GM12878 (cell line): ENCODE results near the gene BORCS6. TPM values are rescaled to one million over a fixed set of nuclear protein-coding genes. Genes with fewer than 3 reads are reported as not detected.

Source experiments
- ATAC-seq: fragments of 200-7000 bp; cut with Tn5 transposase; 3 replicates; pipeline ENCODE4 v1.9.1; 2020; ENCODE audit warnings: mild to moderate bottlenecking, moderate library complexity
- BruUV-seq: library from RNA; stranded (reverse); fragments of 400-500 nt; replicated peaks from 2 replicates; lab custom pipeline; 2021; lab: Mats Ljungman, UMichigan
- CTCF ChIA-PET: fragments of 300-600 bp; sonication (Branson Sonifier 250); formaldehyde crosslinking; extraction: SDS; loops from one replicate; lab custom pipeline; 2021; ENCODE audit warnings: inconsistent platforms; lab: Yijun Ruan, JAX
- POLR2A ChIA-PET: fragments of 350-600 bp; formaldehyde crosslinking; extraction: SDS; loops from one replicate; lab custom pipeline; 2021; ENCODE audit warnings: inconsistent platforms; lab: Charles Lee
- RAD21 ChIA-PET: fragments of 300-600 bp; sonication (Branson Sonifier 250); formaldehyde crosslinking; loops from one replicate; lab custom pipeline; 2023; ENCODE audit warnings: antibody characterized with exemption; ENCODE audit not compliant: unreplicated experiment; lab: Charles Lee
- SMC1A ChIA-PET: fragments of 300-600 bp; sonication (Branson Sonifier 250); formaldehyde crosslinking; loops from one replicate; lab custom pipeline; 2023; ENCODE audit not compliant: unreplicated experiment, uncharacterized antibody; lab: Charles Lee
- DNase-seq: peaks from one replicate; pipeline ENCODE4 v3.0.0-alpha.2; 2011; ENCODE audit warnings: low read depth, low spot score
- FAIRE-seq: peaks from 3 replicates; lab custom pipeline; 2011; peaks lifted over from hg19 to GRCh38; lab: Jason Lieb, UNC
- H2AFZ ChIP-seq: 2 replicates; pipeline ENCODE4 v1.6.0; 2011; ENCODE audit warnings: low read depth, low read length, control low read depth; ENCODE audit not compliant: control insufficient read depth
- H3K27ac ChIP-seq: 2 replicates; pipeline ENCODE4 v1.5.1; 2011; ENCODE audit warnings: control low read depth; ENCODE audit not compliant: control insufficient read depth, insufficient read depth
- H3K27me3 ChIP-seq, 2 experiments: replicated peaks in 1 of 2; 2 replicates each; pipeline versions ENCODE4 v1.6.0 to v1.6.1; 2011; ENCODE audit warnings: low read length in 1 of 2; ENCODE audit not compliant: control insufficient read depth in 2 of 2, insufficient read depth in 2 of 2
- H3K36me3 ChIP-seq, 2 experiments: 2 replicates each; pipeline ENCODE4 v1.5.1; 2011; ENCODE audit warnings: low read length in 1 of 2; ENCODE audit not compliant: control insufficient read depth in 2 of 2, insufficient read depth in 2 of 2
- H3K4me1 ChIP-seq: 2 replicates; pipeline ENCODE4 v1.6.1; 2011; ENCODE audit warnings: mild to moderate bottlenecking, low read length, moderate library complexity, mixed read lengths; ENCODE audit not compliant: control insufficient read depth, insufficient read depth
- H3K4me2 ChIP-seq: 2 replicates; pipeline ENCODE4 v1.6.0; 2011; ENCODE audit warnings: control low read depth; ENCODE audit not compliant: control insufficient read depth, insufficient read depth
- H3K4me3 ChIP-seq: fragments of 200-600 bp; sonication (generic); 2 replicates; pipeline ENCODE4 v1.5.1; 2016
- H3K79me2 ChIP-seq: 2 replicates; pipeline ENCODE4 v1.6.0; 2011; ENCODE audit warnings: low read length; ENCODE audit not compliant: control insufficient read depth, insufficient read depth
- H3K9ac ChIP-seq: 2 replicates; pipeline ENCODE4 v1.8.0; 2011; ENCODE audit warnings: low read length, control low read depth, mixed read lengths; ENCODE audit not compliant: control insufficient read depth, insufficient read depth
- H3K9me3 ChIP-seq: replicated peaks from 3 replicates; pipeline ENCODE4 v1.5.1; 2011; ENCODE audit warnings: mild to moderate bottlenecking, low read length; ENCODE audit not compliant: control insufficient read depth, insufficient read depth
- H4K20me1 ChIP-seq: 2 replicates; pipeline ENCODE4 v1.6.0; 2011; ENCODE audit not compliant: control insufficient read depth, insufficient read depth
- E2F4 ChIP-seq: IDR thresholded peaks from 2 replicates; pipeline ENCODE4 v1.6.1; 2012; ENCODE audit warnings: low read depth, low read length, improper control_type of control experiment
- EZH2 ChIP-seq: IDR thresholded peaks from 2 replicates; pipeline ENCODE4 v1.6.1; 2012; ENCODE audit warnings: low read depth, mild to moderate bottlenecking, control low read depth, inconsistent platforms, low read length, borderline replicate concordance; ENCODE audit not compliant: control insufficient read depth
- FOXK2 ChIP-seq: fragments of 450-650 bp; IDR thresholded peaks from 2 replicates; pipeline ENCODE4 v1.6.1; 2017; ENCODE audit warnings: mild to moderate bottlenecking, moderate library complexity
- IRF4 ChIP-seq: IDR thresholded peaks from 2 replicates; pipeline ENCODE4 v1.6.1; 2011; ENCODE audit warnings: low read depth, low read length
- MYB ChIP-seq: fragments of 150-350 bp; IDR thresholded peaks from 2 replicates; pipeline ENCODE4 v1.6.1; 2014; ENCODE audit warnings: mild to moderate bottlenecking, low read depth, low read length, borderline replicate concordance
- NFYB ChIP-seq: IDR thresholded peaks from 2 replicates; pipeline ENCODE4 v1.6.1; 2011; ENCODE audit warnings: low read depth, mild to moderate bottlenecking, low read length, improper control_type of control experiment, moderate library complexity; ENCODE audit not compliant: insufficient read depth
- NR2F1 ChIP-seq: fragments of 450-650 bp; conservative IDR thresholded peaks from 2 replicates; pipeline ENCODE4 v1.6.1; 2017; ENCODE audit warnings: mild to moderate bottlenecking
- PBX3 ChIP-seq: IDR thresholded peaks from 2 replicates; pipeline ENCODE4 v1.6.1; 2011; ENCODE audit warnings: mild to moderate bottlenecking, low read depth, low read length, moderate library complexity; ENCODE audit not compliant: insufficient replicate concordance
- POLR2AphosphoS5 ChIP-seq: IDR thresholded peaks from 2 replicates; pipeline ENCODE4 v1.6.1; 2011; ENCODE audit warnings: mild to moderate bottlenecking, low read length, inconsistent platforms
- RAD21 ChIP-seq: IDR thresholded peaks from 2 replicates; pipeline ENCODE4 v1.6.1; 2011; ENCODE audit warnings: mild to moderate bottlenecking, low read depth, low read length, moderate library complexity; ENCODE audit not compliant: insufficient read depth
- REST ChIP-seq: IDR thresholded peaks from 2 replicates; pipeline ENCODE4 v1.6.1; 2012; ENCODE audit warnings: mild to moderate bottlenecking, low read depth, low read length
- SMARCA5 ChIP-seq: fragments of 450-650 bp; IDR thresholded peaks from 2 replicates; pipeline ENCODE4 v1.6.1; 2017; ENCODE audit warnings: mild to moderate bottlenecking
- SUZ12 ChIP-seq: fragments of 200-600 bp; sonication (generic); IDR thresholded peaks from one replicate; pipeline ENCODE4 v1.6.1; 2018; ENCODE audit warnings: antibody characterized with exemption, mild to moderate bottlenecking; ENCODE audit not compliant: unreplicated experiment
- TAF1 ChIP-seq: IDR thresholded peaks from 2 replicates; pipeline ENCODE4 v1.6.1; 2011; ENCODE audit warnings: mild to moderate bottlenecking, low read depth, low read length, borderline replicate concordance
- TARDBP ChIP-seq: IDR thresholded peaks from 2 replicates; pipeline ENCODE4 v1.6.1; 2016; ENCODE audit warnings: borderline replicate concordance
- WRNIP1 ChIP-seq: IDR thresholded peaks from 2 replicates; pipeline ENCODE4 v1.6.1; 2011; ENCODE audit warnings: low read depth, low read length, improper control_type of control experiment, borderline replicate concordance
- WGBS: methylation state at CpG from one replicate; pipeline ENCODE4 v1.1.6; 2016; ENCODE audit warnings: low lambda C conversion rate; ENCODE audit not compliant: insufficient replicate concordance, insufficient coverage; ENCODE audit errors: missing lambda C conversion rate; 5-methylcytosine and 5-hydroxymethylcytosine counted together
- in situ Hi-C: fragments of 300-500 bp; cut with MboI; formaldehyde crosslinking; loops from 9 replicates; pipeline ENCODE4 v1.14.3; 2018; ENCODE audit warnings: mixed read lengths
- intact Hi-C: fragments of 100-400 bp; cut with micrococcal nuclease; formaldehyde crosslinking; loops from one replicate; pipeline ENCODE4 v1.14.2; 2022; ENCODE audit not compliant: unreplicated experiment
- polyA plus RNA-seq, 11 experiments: library from polyadenylated mRNA; depleted of rRNA in 4 of 11; unstranded in 6 of 11; stranded (reverse) in 5 of 11; fragments of >200 nt; fragmentation: Nextera tagmentation in 4 of 11; fragmentation: Illumina TruSeq in 1 of 11; extraction: Ambion mirVana in 4 of 11; extraction: Trizol in 1 of 11; gene quantifications; 1 replicate in 1 of 11; 2 replicates in 10 of 11; pipeline versions ENCODE4 v1.2.1 to v1.2.3, GENCODE V29; 2011 to 2016; ENCODE audit warnings: inconsistent platforms in 2 of 11, missing spikeins in 2 of 11, low read depth in 1 of 11
- total RNA-seq, 4 experiments: library from RNA; depleted of rRNA in 3 of 4; stranded (reverse); fragments of >200 nt in 3 of 4; fragmentation: Illumina TruSeq in 1 of 4; extraction: Trizol in 1 of 4; gene quantifications; 2 replicates each; pipeline versions ENCODE4 v1.2.1 to v1.2.3, GENCODE V29; 2013 to 2021

Gene BORCS6
- total and polyA plus RNA-seq, 10 of the 15 experiments (the other 5 are each of a cell fraction or from before 2014, with no cell fraction given), result 0.37 to 14.1 (median 6.7) TPM

- intact Hi-C loops (loop anchor here (5.0 kb wide), 1 partner anchor 97 kb away; no protein-coding TSS in a partner anchor), in situ Hi-C loops (no loop called here)
- TF ChIP-seq EZH2, result no peak
- TF ChIP-seq NR2F1, result no peak
- TF ChIP-seq FOXK2, result no peak
- TF ChIP-seq REST, result no peak
- no peak for TF ChIP-seq PBX3
- no peak for TF ChIP-seq E2F4
- TF ChIP-seq RAD21, result no peak
- TF ChIP-seq NFYB, result no peak
- TF ChIP-seq WRNIP1, result no peak
- no peak for TF ChIP-seq TARDBP
- no peak for TF ChIP-seq MYB
- TF ChIP-seq IRF4, result no peak
- TF ChIP-seq TAF1, result no peak
- no peak for TF ChIP-seq SUZ12
- TF ChIP-seq SMARCA5, result no peak
- TF ChIP-seq POLR2AphosphoS5, result no peak
- no peak overlapping the region for H3K27ac ChIP-seq
- CTCF ChIA-PET, result interaction anchor here (0.6 to 5.3 kb wide), 16 partner anchors 8 to 140 kb away, joined by 3 to 46 read pairs (median 7); partner anchors contain the start of genes ALOXE3 and HES7
- SMC1A ChIA-PET, result interaction anchor here (0.6 to 2.7 kb wide), 6 partner anchors 21 to 141 kb away, joined by 3 to 15 read pairs (median 6); no protein-coding TSS in a partner anchor
- RAD21 ChIA-PET, result interaction anchor here (0.8 to 2.4 kb wide), 7 partner anchors 13 to 66 kb away, joined by 3 to 16 read pairs (median 4); partner anchors contain the start of gene HES7
- H2AFZ ChIP-seq, result no peak overlapping the region
- no TSS peak for BruUV-seq
- no peak overlapping the region; the same call in 1 of the 2 replicates for H3K9ac ChIP-seq
- FAIRE-seq (no peak), ATAC-seq (no peak), DNase-seq (no peak)
- no peaks in the 10 kb centered on the region for H4K20me1 ChIP-seq
- peaks cover 0 to 5% of the 10 kb centered on the region in 2 experiments; a peak in 1 of 4 replicates for H3K36me3 ChIP-seq
- POLR2A ChIA-PET, result interaction anchor here (1.1 to 2.3 kb wide), 2 partner anchors 22 to 37 kb away, joined by 5 to 11 read pairs; no protein-coding TSS in a partner anchor
- peaks cover 26% of the 10 kb centered on the region for H3K79me2 ChIP-seq
- peaks cover 36% of the 10 kb centered on the region for H3K4me1 ChIP-seq
- 86% methylated on average over 4 of the region's 4 CpGs for WGBS
- no peaks in the 10 kb centered on the region for H3K9me3 ChIP-seq
- no peaks in the 10 kb centered on the region for H3K27me3 ChIP-seq
- no peak overlapping the region for H3K4me3 ChIP-seq
- no peak overlapping the region; the same call in 1 of the 2 replicates for H3K4me2 ChIP-seq
Measured at GRCh38 chr17:8159459-8160223, 30.3 kb downstream of the BORCS6 start.
